H7 (cell line): ENCODE results near the gene SCG3. TPM values are rescaled to one million over a fixed set of nuclear protein-coding genes. Genes with fewer than 3 reads are reported as not detected.

Source experiments
- total RNA-seq: library from RNA; depleted of rRNA; stranded (reverse); fragments of >200 nt; shearing (Covaris generic); gene quantifications from 2 replicates; pipeline ENCODE4 v1.2.3, GENCODE V29; 2014; rRNA removed

Gene SCG3
- total RNA-seq, 1 experiment from 2014 or later = 8.9 TPM

Other genes starting within 250 kb of the SCG3 start
- 17.1 and 25.3 TPM in 2 replicates for gene DMXL2, start 58.7 kb upstream of the SCG3 start, total RNA-seq
- gene LYSMD2, start 56.2 kb downstream of the SCG3 start, total RNA-seq = 1.2 and 1.5 TPM in 2 replicates
- gene TMOD2, start 70.1 kb downstream of the SCG3 start, total RNA-seq = 1.2 and 1.3 TPM in 2 replicates
- 28.4 and 35.6 TPM in 2 replicates for gene TMOD3, start 148.2 kb downstream of the SCG3 start, total RNA-seq